HepG2 (cell line): ENCODE data around the gene CASD1. TPM values are rescaled to one million over a fixed set of nuclear protein-coding genes. Genes with fewer than 3 reads are reported as not detected.

Experiments used
- ATAC-seq: fragments of 200-7000 bp; cut with Tn5 transposase; 3 replicates; pipeline ENCODE4 v1.9.1; 2020; ENCODE audit warnings: mild to moderate bottlenecking, moderate library complexity
- BruUV-seq: library from RNA; stranded (reverse); fragments of 400-500 nt; replicated peaks from 2 replicates; lab custom pipeline; 2021; lab: Mats Ljungman, UMichigan
- CTCF ChIA-PET: fragments of 300-600 bp; formaldehyde crosslinking; extraction: SDS; loops from one replicate; lab custom pipeline; 2021; ENCODE audit warnings: low total read pairs, inconsistent platforms, low intra/inter-chr PET ratio; lab: Yijun Ruan, JAX
- POLR2A ChIA-PET: fragments of 350-600 bp; sonication (Branson Sonifier 250); formaldehyde crosslinking; loops from one replicate; lab custom pipeline; 2020; ENCODE audit warnings: antibody characterized with exemption, inconsistent platforms; lab: Yijun Ruan, JAX
- DNase-seq: peaks from one replicate; pipeline ENCODE4 v3.0.0-alpha.2; 2015; ENCODE audit warnings: low spot score
- FAIRE-seq: peaks from 3 replicates; lab custom pipeline; 2011; peaks lifted over from hg19 to GRCh38; lab: Jason Lieb, UNC
- H2AFZ ChIP-seq: one replicate; pipeline ENCODE4 v1.6.1; 2011; ENCODE audit warnings: low read length, inconsistent platforms
- H3K27ac ChIP-seq: fragments of 300-600 bp; 3 replicates; pipeline ENCODE4 v1.8.0; 2011; ENCODE audit warnings: mixed run types, mild to moderate bottlenecking, mixed read lengths, low read length, inconsistent platforms; ENCODE audit not compliant: insufficient read depth; ENCODE audit errors: extremely low read length
- H3K27me3 ChIP-seq, 2 experiments: fragments of 200-600 bp in 1 of 2; 2 replicates in 1 of 2; 3 replicates in 1 of 2; pipeline versions ENCODE4 v1.6.0 to v1.8.0; 2011; ENCODE audit warnings: low read length in 2 of 2, mild to moderate bottlenecking in 2 of 2, moderate library complexity in 2 of 2, inconsistent platforms in 1 of 2; ENCODE audit not compliant: insufficient read depth in 2 of 2, control insufficient read depth in 1 of 2
- H3K36me3 ChIP-seq, 2 experiments: fragments of 200-600 bp in 1 of 2; replicated peaks in 1 of 2; 2 replicates in 1 of 2; 3 replicates in 1 of 2; pipeline versions ENCODE4 v1.5.1 to v1.8.0; 2011; ENCODE audit warnings: low read length in 2 of 2, inconsistent platforms in 1 of 2; ENCODE audit not compliant: insufficient read depth in 2 of 2, control insufficient read depth in 1 of 2
- H3K4me1 ChIP-seq: 2 replicates; pipeline ENCODE4 v1.5.1; 2012; ENCODE audit warnings: low read length, inconsistent platforms; ENCODE audit not compliant: insufficient read depth
- H3K4me2 ChIP-seq: 2 replicates; pipeline ENCODE4 v1.6.0; 2011; ENCODE audit warnings: low read depth, low read length, inconsistent platforms
- H3K4me3 ChIP-seq, 3 experiments: fragments of 200-600 bp in 1 of 3; sonication (generic), shearing (Covaris generic) in 1 of 3; replicated peaks in 1 of 3; 2 replicates each; pipeline ENCODE4 v1.5.1; 2011 to 2016; ENCODE audit warnings: low read length in 3 of 3, inconsistent platforms in 2 of 3, low read depth in 2 of 3, mild to moderate bottlenecking in 2 of 3, control low read depth in 1 of 3, mixed read lengths in 1 of 3; ENCODE audit not compliant: insufficient read depth in 1 of 3
- H3K79me2 ChIP-seq: one replicate; pipeline ENCODE4 v1.6.1; 2011; ENCODE audit warnings: low read length, inconsistent platforms; ENCODE audit not compliant: insufficient read depth
- H3K9ac ChIP-seq: 2 replicates; pipeline ENCODE4 v1.6.0; 2011; ENCODE audit warnings: mild to moderate bottlenecking, low read depth, low read length, inconsistent platforms; ENCODE audit not compliant: insufficient read depth
- H3K9me3 ChIP-seq: 2 replicates; pipeline ENCODE4 v1.5.1; 2012; ENCODE audit warnings: mild to moderate bottlenecking, low read length
- H4K20me1 ChIP-seq: 2 replicates; pipeline ENCODE4 v1.6.0; 2011; ENCODE audit warnings: inconsistent platforms, mild to moderate bottlenecking, low read length, moderate library complexity; ENCODE audit not compliant: insufficient read depth
- ATF6 ChIP-seq: sonication (generic); formaldehyde crosslinking; conservative IDR thresholded peaks from 2 replicates; pipeline ENCODE4 v1.4.0; 2020; ENCODE audit warnings: missing genetic modification reagents
- CCDC6 ChIP-seq: sonication (generic); formaldehyde crosslinking; IDR thresholded peaks from 2 replicates; pipeline ENCODE4 v1.8.1; 2022; ENCODE audit warnings: mild to moderate bottlenecking, missing genetic modification reagents, moderate library complexity
- CHD2 ChIP-seq: IDR thresholded peaks from 2 replicates; pipeline ENCODE4 v1.6.1; 2011; ENCODE audit warnings: low read depth, low read length, improper control_type of control experiment
- ELF4 ChIP-seq: sonication (generic); formaldehyde crosslinking; IDR thresholded peaks from 2 replicates; pipeline ENCODE4 v1.5.0; 2020; ENCODE audit warnings: missing genetic modification reagents, mild to moderate bottlenecking, moderate library complexity, borderline replicate concordance
- NFYC ChIP-seq: IDR thresholded peaks from 2 replicates; pipeline ENCODE4 v1.6.1; 2016; ENCODE audit warnings: missing genetic modification reagents, missing compliant biosample characterization
- PPARG ChIP-seq: conservative IDR thresholded peaks from 2 replicates; pipeline ENCODE4 v1.6.1; 2016; ENCODE audit warnings: missing biosample characterization, missing genetic modification reagents
- REPIN1 ChIP-seq: sonication (generic); formaldehyde crosslinking; IDR thresholded peaks from 2 replicates; pipeline ENCODE4 v1.8.0; 2022; ENCODE audit warnings: missing genetic modification reagents, low read depth, mild to moderate bottlenecking, borderline replicate concordance
- TBP ChIP-seq: sonication (generic); formaldehyde crosslinking; IDR thresholded peaks from 2 replicates; pipeline ENCODE4 v1.5.0; 2020; ENCODE audit warnings: missing genetic modification reagents
- THYN1 ChIP-seq: sonication (generic); formaldehyde crosslinking; IDR thresholded peaks from 2 replicates; pipeline ENCODE4 v1.8.1; 2023; ENCODE audit warnings: low read depth, mild to moderate bottlenecking, moderate library complexity, missing genetic modification reagents, borderline replicate concordance
- TP53 ChIP-seq: sonication (generic); formaldehyde crosslinking; conservative IDR thresholded peaks from 2 replicates; pipeline ENCODE4 v1.4.0; 2020; ENCODE audit warnings: missing genetic modification reagents
- ZKSCAN8 ChIP-seq: IDR thresholded peaks from 2 replicates; pipeline ENCODE4 v1.6.1; 2016; ENCODE audit warnings: borderline replicate concordance, missing genetic modification reagents, missing compliant biosample characterization
- ZNF121 ChIP-seq: sonication (generic); formaldehyde crosslinking; IDR thresholded peaks from 2 replicates; pipeline ENCODE4 v1.5.0; 2020; ENCODE audit warnings: mild to moderate bottlenecking, missing genetic modification reagents
- ZNF317 ChIP-seq: sonication (generic); formaldehyde crosslinking; IDR thresholded peaks from 2 replicates; pipeline ENCODE4 v1.5.0; 2020; ENCODE audit warnings: mild to moderate bottlenecking, missing genetic modification reagents
- ZNF552 ChIP-seq: sonication (generic); formaldehyde crosslinking; IDR thresholded peaks from 2 replicates; pipeline ENCODE4 v1.9.0; 2022; ENCODE audit warnings: missing genetic modification reagents, mild to moderate bottlenecking, borderline replicate concordance
- ZNF564 ChIP-seq: sonication (generic); formaldehyde crosslinking; IDR thresholded peaks from 2 replicates; pipeline ENCODE4 v1.8.1; 2023; ENCODE audit warnings: mild to moderate bottlenecking, missing genetic modification reagents
- ZNF652 ChIP-seq: IDR thresholded peaks from 2 replicates; pipeline ENCODE4 v1.6.1; 2016; ENCODE audit warnings: low read depth, borderline replicate concordance
- ZUFSP ChIP-seq: sonication (generic); formaldehyde crosslinking; IDR thresholded peaks from 2 replicates; pipeline ENCODE4 v1.9.0; 2021; ENCODE audit warnings: missing genetic modification reagents, mild to moderate bottlenecking, borderline replicate concordance
- WGBS: methylation state at CpG from one replicate; pipeline ENCODE4 v1.1.6; 2017; ENCODE audit warnings: low lambda C conversion rate; 5-methylcytosine and 5-hydroxymethylcytosine counted together
- in situ Hi-C: cut with HindIII; loops from 2 replicates; pipeline ENCODE4 v1.10.0; 2017; ENCODE audit warnings: low pct_unique_long_range_greater_than_20kb; ENCODE audit not compliant: extremely low pct_ligation_motif_present
- intact Hi-C: fragments of 100-400 bp; cut with micrococcal nuclease; formaldehyde crosslinking; loops from one replicate; pipeline ENCODE4 v1.10.0; 2022; ENCODE audit not compliant: unreplicated experiment
- polyA plus RNA-seq, 8 experiments: library from polyadenylated mRNA; depleted of rRNA in 3 of 8; stranded (reverse) in 7 of 8; unstranded in 1 of 8; fragments of >200 nt; fragmentation: Illumina TruSeq in 4 of 8; extraction: Trizol in 4 of 8; gene quantifications; 2 replicates each; pipeline versions ENCODE4 v1.2.1 to v1.2.3, GENCODE V29; 2011 to 2016; ENCODE audit warnings: low read depth in 4 of 8, missing spikeins in 1 of 8, mixed read lengths in 1 of 8; ENCODE audit not compliant: insufficient read depth in 1 of 8
- total RNA-seq, 5 experiments: library from RNA; depleted of rRNA; stranded (reverse); fragments of >200 nt; fragmentation: Illumina TruSeq; extraction: Trizol; gene quantifications; 2 replicates each; pipeline ENCODE4 v1.2.3, GENCODE V29; 2016; ENCODE audit warnings: low read depth in 1 of 5

Gene CASD1
- total and polyA plus RNA-seq, 2 of the 13 experiments (the other 11 are each of a cell fraction or from before 2014, with no cell fraction given): 22.9 to 32.6 TPM

DNA sequence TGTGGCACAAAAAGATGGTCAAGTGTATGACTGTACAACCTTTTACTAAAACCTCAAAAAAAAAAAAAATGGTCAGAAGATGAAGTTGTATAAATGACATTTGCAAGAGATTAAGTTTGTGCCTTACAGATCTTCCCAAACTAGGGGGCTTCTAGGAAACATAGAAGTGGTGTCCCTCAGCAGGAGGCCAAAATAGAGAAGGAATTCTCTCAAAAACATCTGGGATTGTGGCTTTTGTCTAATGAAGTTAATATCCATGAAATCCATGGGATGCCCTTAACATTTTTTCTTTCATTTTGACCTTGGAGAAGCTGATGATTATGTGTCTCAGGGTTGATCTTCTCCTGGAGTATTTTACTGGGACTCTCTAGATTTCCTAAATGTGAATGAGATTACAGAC lies 62.2 kb downstream of the CASD1 start (continued):
- no peak for TF ChIP-seq ATF6 (CRISPR knock-in tag)
- no peak for TF ChIP-seq REPIN1 (CRISPR knock-in tag)
- TF ChIP-seq TP53: no peak
- TF ChIP-seq ZKSCAN8 (CRISPR knock-in tag): no peak
- TF ChIP-seq THYN1 (CRISPR knock-in tag): no peak
- no peak for TF ChIP-seq CHD2
- TF ChIP-seq ZUFSP (CRISPR knock-in tag): no peak
- TF ChIP-seq ELF4 (CRISPR knock-in tag): no peak
- TF ChIP-seq PPARG: no peak

GRCh38 chr7:94575646-94576045 lies 66.0 kb downstream of the CASD1 start:
- in situ Hi-C loops: no loop called here
- Histone ChIP-seq H4K20me1 (no peaks in the 10 kb centered on the region), H3K79me2 (no peaks in the 10 kb centered on the region), H3K36me3 (no peaks in the 10 kb centered on the region), H3K4me1 (peaks cover 34% of the 10 kb centered on the region)
- ChIA-PET CTCF (no interaction called here), POLR2A (no interaction called here)
- WGBS: 97% methylated on average over 2 of the region's 2 CpGs
- BruUV-seq: no TSS peak
- no peak for TF ChIP-seq ZNF564 (CRISPR knock-in tag)
- TF ChIP-seq NFYC: no peak
- TF ChIP-seq ZNF317 (CRISPR knock-in tag): peak; percentile 96
- no peak for TF ChIP-seq ZNF552 (CRISPR knock-in tag)
- TF ChIP-seq ZNF121 (CRISPR knock-in tag): no peak
- no peak for TF ChIP-seq ZNF652 (CRISPR knock-in tag)
- no peak for TF ChIP-seq CCDC6 (CRISPR knock-in tag)
- no peak for TF ChIP-seq TBP (CRISPR knock-in tag)
- TF ChIP-seq, all 625 proteins: peak for 1
- no peak for ATAC-seq
- H3K9me3 ChIP-seq: peaks cover 14% of the 10 kb centered on the region
- FAIRE-seq: no peak
- H3K27ac ChIP-seq: no peak overlapping the region
- H3K4me2 ChIP-seq: no peak overlapping the region
- DNase-seq: no peak
- H3K4me3 ChIP-seq: no peak overlapping the region
- intact Hi-C loops: no loop called here
- H3K27me3 ChIP-seq: no peaks in the 10 kb centered on the region
- no peak overlapping the region for H3K9ac ChIP-seq
- H2AFZ ChIP-seq: no peak overlapping the region
